GM20000 (cell line): ENCODE measurements around the gene UNC119B.
A peak's percentile ranks its signal among the peaks of the same experiment; 100 is the strongest.
"Not testable (repeated sequence)": the region's sequence is repeated elsewhere in the genome, so short reads cannot be mapped to it uniquely, and the experiment has no call there.

Source experiments
- DNase-seq: peaks from one replicate; pipeline ENCODE4 v3.0.0; 2012; ENCODE audit warnings: low spot score
- CTCF ChIP-seq: IDR thresholded peaks from 2 replicates; pipeline ENCODE4 v1.5.1; 2012; ENCODE audit warnings: mild to moderate bottlenecking, control low read depth; ENCODE audit errors: extremely low read depth, missing control alignments

UNC119B gene

GRCh38 chr12:120725659-120726509 lies 15.6 kb downstream of the UNC119B start, which contains the start of gene ACADS:
Gene ACADS, plus strand, starts transcription at chr12:120725826. Its CDS starts 60 bp downstream, at chr12:120725886.
- peak; percentile 99 for DNase-seq
- no peak for TF ChIP-seq CTCF

GRCh38 chr12:120726510-120726793 lies 16.2 kb downstream of the UNC119B start:
- no peak for DNase-seq
- TF ChIP-seq CTCF: no peak

- no peak for DNase-seq
- TF ChIP-seq CTCF: no peak
These were observed 16.7 kb downstream of the UNC119B start for GRCh38 chr12:120726961-120727360.

DNA sequence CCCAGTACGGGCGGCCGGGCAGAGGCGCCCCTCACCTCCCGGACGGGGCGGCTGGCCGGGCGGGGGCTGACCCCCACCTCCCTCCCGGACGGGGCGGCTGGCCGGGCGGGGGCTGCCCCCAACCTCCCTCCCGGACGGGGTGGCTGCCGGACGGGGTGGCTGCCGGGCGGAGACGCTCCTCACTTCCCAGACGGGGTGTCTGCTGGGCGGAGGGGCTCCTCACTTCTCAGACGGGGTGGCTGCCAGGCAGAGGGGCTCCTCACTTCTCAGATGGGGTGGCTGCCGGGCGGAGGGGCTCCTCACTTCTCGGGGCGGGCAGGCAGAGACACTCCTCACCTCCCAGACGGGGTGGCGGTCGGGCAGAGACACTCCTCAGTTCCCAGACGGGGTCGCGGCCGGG lies 21.9 kb downstream of the UNC119B start:
- not testable (repeated sequence) for DNase-seq

DNA sequence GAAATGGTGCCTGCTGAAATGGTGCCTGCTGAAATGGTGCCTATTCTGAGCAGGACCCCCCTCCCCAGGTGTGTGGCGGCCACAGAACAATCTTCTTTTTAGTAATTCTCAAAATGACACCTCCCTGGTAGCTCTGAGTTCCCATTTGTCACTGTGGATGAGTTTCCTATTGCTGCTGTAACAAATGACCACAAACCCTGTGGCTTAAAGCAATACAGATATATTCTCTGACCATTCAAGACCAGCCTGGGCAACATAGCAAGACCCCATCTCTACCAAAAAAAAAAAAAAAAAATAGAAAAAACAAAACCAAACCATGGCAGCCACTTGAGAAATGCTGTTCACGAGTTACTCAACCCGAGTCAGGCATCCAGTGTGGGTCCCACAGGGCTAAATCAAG lies 23.3 kb downstream of the UNC119B start:
- DNase-seq: no peak
- no peak for TF ChIP-seq CTCF

DNA sequence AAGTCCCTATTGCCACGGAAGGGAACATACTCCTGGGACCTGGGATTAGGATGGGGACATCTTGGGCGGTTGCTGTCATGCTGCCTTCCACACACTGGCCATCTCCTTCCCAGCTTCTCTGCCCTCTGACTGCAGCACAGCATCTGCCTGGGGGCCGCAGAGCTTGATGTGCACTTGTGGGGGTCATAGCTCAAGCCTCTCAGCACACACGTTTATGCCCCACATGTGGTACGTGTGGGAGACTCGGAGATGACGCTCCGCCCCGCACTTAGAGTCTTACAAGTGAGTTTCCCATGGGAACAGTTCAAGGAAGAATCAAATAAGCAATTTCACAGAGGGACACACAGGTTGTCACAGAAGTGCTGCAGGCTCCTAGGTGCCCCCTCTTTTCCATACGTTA lies 24.0 kb downstream of the UNC119B start:
- no peak for TF ChIP-seq CTCF
- DNase-seq: no peak

- DNase-seq: no peak
- TF ChIP-seq CTCF: no peak
These were observed 24.9 kb downstream of the UNC119B start for GRCh38 chr12:120735181-120735580.
